GM12878 (cell line): ENCODE measurements around the gene TCP1. TPM values are rescaled to one million over a fixed set of nuclear protein-coding genes. Genes with fewer than 3 reads are reported as not detected.

Experiments
- ATAC-seq: fragments of 200-7000 bp; cut with Tn5 transposase; 3 replicates; pipeline ENCODE4 v1.9.1; 2020; ENCODE audit warnings: mild to moderate bottlenecking, moderate library complexity
- BruUV-seq: library from RNA; stranded (reverse); fragments of 400-500 nt; replicated peaks from 2 replicates; lab custom pipeline; 2021; lab: Mats Ljungman, UMichigan
- CTCF ChIA-PET: fragments of 300-600 bp; sonication (Branson Sonifier 250); formaldehyde crosslinking; extraction: SDS; loops from one replicate; lab custom pipeline; 2021; ENCODE audit warnings: inconsistent platforms; lab: Yijun Ruan, JAX
- POLR2A ChIA-PET: fragments of 350-600 bp; formaldehyde crosslinking; extraction: SDS; loops from one replicate; lab custom pipeline; 2021; ENCODE audit warnings: inconsistent platforms; lab: Charles Lee
- RAD21 ChIA-PET: fragments of 300-600 bp; sonication (Branson Sonifier 250); formaldehyde crosslinking; loops from one replicate; lab custom pipeline; 2023; ENCODE audit warnings: antibody characterized with exemption; ENCODE audit not compliant: unreplicated experiment; lab: Charles Lee
- SMC1A ChIA-PET: fragments of 300-600 bp; sonication (Branson Sonifier 250); formaldehyde crosslinking; loops from one replicate; lab custom pipeline; 2023; ENCODE audit not compliant: unreplicated experiment, uncharacterized antibody; lab: Charles Lee
- DNase-seq: peaks from one replicate; pipeline ENCODE4 v3.0.0-alpha.2; 2011; ENCODE audit warnings: low read depth, low spot score
- FAIRE-seq: peaks from 3 replicates; lab custom pipeline; 2011; peaks lifted over from hg19 to GRCh38; lab: Jason Lieb, UNC
- H2AFZ ChIP-seq: 2 replicates; pipeline ENCODE4 v1.6.0; 2011; ENCODE audit warnings: low read depth, low read length, control low read depth; ENCODE audit not compliant: control insufficient read depth
- H3K27ac ChIP-seq: 2 replicates; pipeline ENCODE4 v1.5.1; 2011; ENCODE audit warnings: control low read depth; ENCODE audit not compliant: control insufficient read depth, insufficient read depth
- H3K27me3 ChIP-seq, 2 experiments: replicated peaks in 1 of 2; 2 replicates each; pipeline versions ENCODE4 v1.6.0 to v1.6.1; 2011; ENCODE audit warnings: low read length in 1 of 2; ENCODE audit not compliant: control insufficient read depth in 2 of 2, insufficient read depth in 2 of 2
- H3K36me3 ChIP-seq, 2 experiments: 2 replicates each; pipeline ENCODE4 v1.5.1; 2011; ENCODE audit warnings: low read length in 1 of 2; ENCODE audit not compliant: control insufficient read depth in 2 of 2, insufficient read depth in 2 of 2
- H3K4me1 ChIP-seq: 2 replicates; pipeline ENCODE4 v1.6.1; 2011; ENCODE audit warnings: mild to moderate bottlenecking, low read length, moderate library complexity, mixed read lengths; ENCODE audit not compliant: control insufficient read depth, insufficient read depth
- H3K4me2 ChIP-seq: 2 replicates; pipeline ENCODE4 v1.6.0; 2011; ENCODE audit warnings: control low read depth; ENCODE audit not compliant: control insufficient read depth, insufficient read depth
- H3K4me3 ChIP-seq: fragments of 200-600 bp; sonication (generic); 2 replicates; pipeline ENCODE4 v1.5.1; 2016
- H3K79me2 ChIP-seq: 2 replicates; pipeline ENCODE4 v1.6.0; 2011; ENCODE audit warnings: low read length; ENCODE audit not compliant: control insufficient read depth, insufficient read depth
- H3K9ac ChIP-seq: 2 replicates; pipeline ENCODE4 v1.8.0; 2011; ENCODE audit warnings: low read length, control low read depth, mixed read lengths; ENCODE audit not compliant: control insufficient read depth, insufficient read depth
- H3K9me3 ChIP-seq: replicated peaks from 3 replicates; pipeline ENCODE4 v1.5.1; 2011; ENCODE audit warnings: mild to moderate bottlenecking, low read length; ENCODE audit not compliant: control insufficient read depth, insufficient read depth
- H4K20me1 ChIP-seq: 2 replicates; pipeline ENCODE4 v1.6.0; 2011; ENCODE audit not compliant: control insufficient read depth, insufficient read depth
- BACH1 ChIP-seq: fragments of 450-650 bp; IDR thresholded peaks from 2 replicates; pipeline ENCODE4 v1.6.1; 2017; ENCODE audit warnings: mild to moderate bottlenecking, borderline replicate concordance
- EED ChIP-seq: sonication (generic); IDR thresholded peaks from 2 replicates; pipeline ENCODE4 v1.6.1; 2016; ENCODE audit warnings: antibody characterized with exemption, low read depth
- EZH2 ChIP-seq: IDR thresholded peaks from 2 replicates; pipeline ENCODE4 v1.6.1; 2012; ENCODE audit warnings: low read depth, mild to moderate bottlenecking, control low read depth, inconsistent platforms, low read length, borderline replicate concordance; ENCODE audit not compliant: control insufficient read depth
- HDGF ChIP-seq: fragments of 450-650 bp; IDR thresholded peaks from 2 replicates; pipeline ENCODE4 v1.6.1; 2016; ENCODE audit warnings: antibody characterized with exemption
- JUND ChIP-seq: IDR thresholded peaks from 2 replicates; pipeline ENCODE4 v1.6.1; 2012; ENCODE audit warnings: low read depth, mild to moderate bottlenecking, low read length, improper control_type of control experiment, moderate library complexity
- NFYB ChIP-seq: IDR thresholded peaks from 2 replicates; pipeline ENCODE4 v1.6.1; 2011; ENCODE audit warnings: low read depth, mild to moderate bottlenecking, low read length, improper control_type of control experiment, moderate library complexity; ENCODE audit not compliant: insufficient read depth
- PML ChIP-seq: IDR thresholded peaks from 2 replicates; pipeline ENCODE4 v1.6.1; 2012; ENCODE audit warnings: low read length, inconsistent platforms
- POLR2AphosphoS2 ChIP-seq: IDR thresholded peaks from 2 replicates; pipeline ENCODE4 v1.6.1; 2011; ENCODE audit warnings: low read depth, mild to moderate bottlenecking, low read length, improper control_type of control experiment, moderate library complexity
- POU2F2 ChIP-seq: IDR thresholded peaks from 3 replicates; pipeline ENCODE4 v1.6.1; 2011; ENCODE audit warnings: low read depth, mild to moderate bottlenecking, low read length, borderline replicate concordance
- RFX5 ChIP-seq: IDR thresholded peaks from 2 replicates; pipeline ENCODE4 v1.6.1; 2011; ENCODE audit warnings: low read depth, low read length, improper control_type of control experiment
- SMARCA5 ChIP-seq: fragments of 450-650 bp; IDR thresholded peaks from 2 replicates; pipeline ENCODE4 v1.6.1; 2017; ENCODE audit warnings: mild to moderate bottlenecking
- SP1 ChIP-seq: IDR thresholded peaks from one replicate; pipeline ENCODE4 v1.6.1; 2011; ENCODE audit warnings: low read depth, low read length
- ZNF384 ChIP-seq: IDR thresholded peaks from 2 replicates; pipeline ENCODE4 v1.6.1; 2012; ENCODE audit warnings: low read depth, mild to moderate bottlenecking, low read length, improper control_type of control experiment, borderline replicate concordance
- WGBS: methylation state at CpG from one replicate; pipeline ENCODE4 v1.1.6; 2016; ENCODE audit warnings: low lambda C conversion rate; ENCODE audit not compliant: insufficient replicate concordance, insufficient coverage; ENCODE audit errors: missing lambda C conversion rate; 5-methylcytosine and 5-hydroxymethylcytosine counted together
- in situ Hi-C: fragments of 300-500 bp; cut with MboI; formaldehyde crosslinking; loops from 9 replicates; pipeline ENCODE4 v1.14.3; 2018; ENCODE audit warnings: mixed read lengths
- intact Hi-C: fragments of 100-400 bp; cut with micrococcal nuclease; formaldehyde crosslinking; loops from one replicate; pipeline ENCODE4 v1.14.2; 2022; ENCODE audit not compliant: unreplicated experiment
- polyA plus RNA-seq, 11 experiments: library from polyadenylated mRNA; depleted of rRNA in 4 of 11; unstranded in 6 of 11; stranded (reverse) in 5 of 11; fragments of >200 nt; fragmentation: Nextera tagmentation in 4 of 11; fragmentation: Illumina TruSeq in 1 of 11; extraction: Ambion mirVana in 4 of 11; extraction: Trizol in 1 of 11; gene quantifications; 1 replicate in 1 of 11; 2 replicates in 10 of 11; pipeline versions ENCODE4 v1.2.1 to v1.2.3, GENCODE V29; 2011 to 2016; ENCODE audit warnings: inconsistent platforms in 2 of 11, missing spikeins in 2 of 11, low read depth in 1 of 11
- total RNA-seq, 4 experiments: library from RNA; depleted of rRNA in 3 of 4; stranded (reverse); fragments of >200 nt in 3 of 4; fragmentation: Illumina TruSeq in 1 of 4; extraction: Trizol in 1 of 4; gene quantifications; 2 replicates each; pipeline versions ENCODE4 v1.2.1 to v1.2.3, GENCODE V29; 2013 to 2021
- TF ChIP-seq, protein P1 (sequence below): fragments of 150-350 bp; IDR thresholded peaks from 2 replicates; pipeline ENCODE4 v1.6.1; 2014; ENCODE audit warnings: mild to moderate bottlenecking, low read depth, low read length
- TF ChIP-seq, protein P2 (sequence below): fragments of 450-650 bp; IDR thresholded peaks from 2 replicates; pipeline ENCODE4 v1.6.1; 2018; ENCODE audit warnings: borderline replicate concordance, mild to moderate bottlenecking; ENCODE audit not compliant: partially characterized antibody

The TCP1 gene
- total and polyA plus RNA-seq, 10 of the 15 experiments (the other 5 are each of a cell fraction or from before 2014, with no cell fraction given), result 133 to 457 (median 306) TPM

DNA sequence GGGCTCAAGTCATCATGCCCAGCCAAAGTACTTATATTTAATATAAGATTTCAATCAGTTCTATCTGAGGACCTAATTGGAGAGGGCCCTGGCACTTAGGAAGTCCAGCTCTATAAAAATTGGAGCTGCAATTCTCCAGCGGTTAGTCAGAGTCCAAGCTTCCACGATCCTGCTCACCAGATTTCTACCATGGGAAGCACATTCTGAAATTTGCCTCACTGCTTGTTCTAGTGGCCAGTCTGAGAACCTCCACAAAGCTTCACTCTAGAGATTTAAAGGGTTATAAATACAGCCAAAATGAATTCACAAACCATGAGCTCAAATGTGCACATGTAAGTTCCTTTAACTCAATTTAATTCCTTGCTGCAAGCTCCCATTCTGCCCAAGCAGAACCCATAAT lies 44.2 kb upstream of the TCP1 start:
- 67% methylated on average over 2 of the region's 2 CpGs for WGBS
- intact Hi-C loops, result no loop called here
- BruUV-seq, result no TSS peak

DNA sequence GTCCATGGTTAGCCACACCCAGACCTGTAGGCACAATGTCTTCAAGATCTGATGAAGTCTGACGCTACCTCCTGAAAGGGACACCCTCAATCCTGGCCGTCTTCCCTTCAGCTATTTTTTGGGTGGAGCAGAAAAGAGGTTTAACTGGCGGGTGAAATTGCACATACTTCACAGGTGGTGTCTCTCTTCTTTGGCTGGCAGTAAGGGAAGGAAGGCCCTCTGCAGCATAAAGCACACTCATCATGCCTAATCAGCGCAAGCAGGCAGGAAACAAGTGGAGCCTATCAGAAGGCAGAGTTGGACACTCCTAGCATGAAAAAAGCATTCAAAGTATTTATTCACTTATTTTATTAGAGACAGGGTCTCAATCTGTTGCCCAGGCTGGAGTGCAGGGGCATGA lies 43.5 kb upstream of the TCP1 start:
- H3K4me1 ChIP-seq, result 0 out of 2 replicates have a peak, but pooled peaks cover 9% of the 10 kb centered on the region
- H3K36me3 ChIP-seq, result no peaks in the 10 kb centered on the region
- H3K9me3 ChIP-seq, result no peaks in the 10 kb centered on the region
- BruUV-seq, result no TSS peak
- CTCF ChIA-PET, result interaction anchor here (0.6 kb wide), 1 partner anchor 142 kb away, joined by 3 read pairs; no protein-coding TSS in a partner anchor
- H3K9ac ChIP-seq, result no peak overlapping the region
- in situ Hi-C loops (no loop called here), intact Hi-C loops (no loop called here)
- no peak for DNase-seq
- no peaks in the 10 kb centered on the region for H3K79me2 ChIP-seq
- ATAC-seq, result no peak
- no peak for FAIRE-seq
- RAD21 ChIA-PET, result no interaction called here
- no peak overlapping the region for H2AFZ ChIP-seq
- no peaks in the 10 kb centered on the region for H3K27me3 ChIP-seq
- no peaks in the 10 kb centered on the region for H4K20me1 ChIP-seq
- H3K4me3 ChIP-seq, result no peak overlapping the region
- 59% methylated on average over 4 of the region's 4 CpGs for WGBS
- POLR2A ChIA-PET, result no interaction called here
- SMC1A ChIA-PET, result interaction anchor here (1.1 to 2.4 kb wide), 2 partner anchors 26 to 42 kb away, joined by 3 to 9 read pairs; partner anchors contain the start of gene MRPL18
- no peak overlapping the region for H3K27ac ChIP-seq
- H3K4me2 ChIP-seq, result no peak overlapping the region
- TF ChIP-seq, protein P1, sequence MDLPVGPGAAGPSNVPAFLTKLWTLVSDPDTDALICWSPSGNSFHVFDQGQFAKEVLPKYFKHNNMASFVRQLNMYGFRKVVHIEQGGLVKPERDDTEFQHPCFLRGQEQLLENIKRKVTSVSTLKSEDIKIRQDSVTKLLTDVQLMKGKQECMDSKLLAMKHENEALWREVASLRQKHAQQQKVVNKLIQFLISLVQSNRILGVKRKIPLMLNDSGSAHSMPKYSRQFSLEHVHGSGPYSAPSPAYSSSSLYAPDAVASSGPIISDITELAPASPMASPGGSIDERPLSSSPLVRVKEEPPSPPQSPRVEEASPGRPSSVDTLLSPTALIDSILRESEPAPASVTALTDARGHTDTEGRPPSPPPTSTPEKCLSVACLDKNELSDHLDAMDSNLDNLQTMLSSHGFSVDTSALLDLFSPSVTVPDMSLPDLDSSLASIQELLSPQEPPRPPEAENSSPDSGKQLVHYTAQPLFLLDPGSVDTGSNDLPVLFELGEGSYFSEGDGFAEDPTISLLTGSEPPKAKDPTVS, result no peak
- TF ChIP-seq ZNF384, result no peak
- TF ChIP-seq POLR2AphosphoS2, result no peak
- TF ChIP-seq HDGF, result no peak
- no peak for TF ChIP-seq EED
- TF ChIP-seq PML, result no peak
- TF ChIP-seq SP1, result no peak
- TF ChIP-seq RFX5, result no peak
- no peak for TF ChIP-seq POU2F2
- TF ChIP-seq BACH1, result no peak
- TF ChIP-seq SMARCA5, result no peak
- no peak for TF ChIP-seq EZH2

More for the DNA sequence above, 44.2 kb upstream of the TCP1 start:
- no peak overlapping the region for H2AFZ ChIP-seq
- in situ Hi-C loops, result no loop called here
- H3K27ac ChIP-seq, result no peak overlapping the region
- H3K9me3 ChIP-seq, result no peaks in the 10 kb centered on the region
- CTCF ChIA-PET, result interaction anchor here (0.6 kb wide), 1 partner anchor 142 kb away, joined by 3 read pairs; no protein-coding TSS in a partner anchor
- no peaks in the 10 kb centered on the region for H4K20me1 ChIP-seq
- H3K4me3 ChIP-seq, result no peak overlapping the region
- FAIRE-seq (no peak), DNase-seq (no peak), ATAC-seq (no peak)
- H3K4me2 ChIP-seq, result no peak overlapping the region
- H3K27me3 ChIP-seq, result no peaks in the 10 kb centered on the region
- RAD21 ChIA-PET, result no interaction called here
- POLR2A ChIA-PET, result no interaction called here
- no peak overlapping the region for H3K9ac ChIP-seq
- TF ChIP-seq, protein P2, sequence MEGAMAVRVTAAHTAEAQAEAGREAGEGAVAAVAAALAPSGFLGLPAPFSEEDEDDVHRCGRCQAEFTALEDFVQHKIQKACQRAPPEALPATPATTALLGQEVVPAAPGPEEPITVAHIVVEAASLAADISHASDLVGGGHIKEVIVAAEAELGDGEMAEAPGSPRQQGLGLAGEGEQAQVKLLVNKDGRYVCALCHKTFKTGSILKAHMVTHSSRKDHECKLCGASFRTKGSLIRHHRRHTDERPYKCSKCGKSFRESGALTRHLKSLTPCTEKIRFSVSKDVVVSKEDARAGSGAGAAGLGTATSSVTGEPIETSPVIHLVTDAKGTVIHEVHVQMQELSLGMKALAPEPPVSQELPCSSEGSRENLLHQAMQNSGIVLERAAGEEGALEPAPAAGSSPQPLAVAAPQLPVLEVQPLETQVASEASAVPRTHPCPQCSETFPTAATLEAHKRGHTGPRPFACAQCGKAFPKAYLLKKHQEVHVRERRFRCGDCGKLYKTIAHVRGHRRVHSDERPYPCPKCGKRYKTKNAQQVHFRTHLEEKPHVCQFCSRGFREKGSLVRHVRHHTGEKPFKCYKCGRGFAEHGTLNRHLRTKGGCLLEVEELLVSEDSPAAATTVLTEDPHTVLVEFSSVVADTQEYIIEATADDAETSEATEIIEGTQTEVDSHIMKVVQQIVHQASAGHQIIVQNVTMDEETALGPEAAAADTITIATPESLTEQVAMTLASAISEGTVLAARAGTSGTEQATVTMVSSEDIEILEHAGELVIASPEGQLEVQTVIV, result no peak
- TF ChIP-seq NFYB, result no peak
- no peak for TF ChIP-seq JUND
- H3K79me2 ChIP-seq, result no peaks in the 10 kb centered on the region
- no peaks in the 10 kb centered on the region for H3K36me3 ChIP-seq
- SMC1A ChIA-PET, result interaction anchor here (0.9 to 2.4 kb wide), 3 partner anchors 19 to 43 kb away, joined by 3 to 9 read pairs (median 5); partner anchors contain the start of gene MRPL18
- H3K4me1 ChIP-seq, result 0 out of 2 replicates have a peak, but pooled peaks cover 9% of the 10 kb centered on the region
